Endothelial cell of umbilical vein (primary cell): Measurements from ENCODE around the gene TARDBP.

Experiments
- EZH2 ChIP-seq: IDR thresholded peaks from 2 replicates; pipeline ENCODE4 v1.6.1; 2012; ENCODE audit warnings: borderline replicate concordance, low read depth, mild to moderate bottlenecking, moderate library complexity, low read length, inconsistent platforms; ENCODE audit not compliant: severe bottlenecking
- FOS ChIP-seq: IDR thresholded peaks from 2 replicates; pipeline ENCODE4 v1.6.1; 2011; ENCODE audit warnings: mild to moderate bottlenecking, low read length, moderate library complexity, borderline replicate concordance; ENCODE audit not compliant: insufficient read depth
- GATA2 ChIP-seq: IDR thresholded peaks from 2 replicates; pipeline ENCODE4 v1.7.0; 2011; ENCODE audit warnings: low read depth, mild to moderate bottlenecking, moderate library complexity, mixed read lengths, low read length; ENCODE audit not compliant: insufficient read length, insufficient read depth
- JUN ChIP-seq: IDR thresholded peaks from 2 replicates; pipeline ENCODE4 v1.6.1; 2011; ENCODE audit warnings: borderline replicate concordance, low read depth; ENCODE audit not compliant: insufficient read length, insufficient read depth
- MYC ChIP-seq: IDR thresholded peaks from one replicate; pipeline ENCODE4 v1.6.1; 2011; ENCODE audit warnings: mild to moderate bottlenecking, low read depth, low read length
- POLR2A ChIP-seq: IDR thresholded peaks from 2 replicates; pipeline ENCODE4 v1.6.1; 2012; ENCODE audit warnings: low read depth, mild to moderate bottlenecking, control low read depth, low read length
- POLR2AphosphoS5 ChIP-seq: IDR thresholded peaks from 2 replicates; pipeline ENCODE4 v1.6.1; 2012; ENCODE audit warnings: low read depth, mild to moderate bottlenecking, control low read depth, low read length, moderate library complexity; ENCODE audit not compliant: insufficient read depth
- TF ChIP-seq, protein P1 (sequence below), 2 donors: IDR thresholded peaks; 1 replicate in 1 of 2; 2 replicates in 1 of 2; pipeline ENCODE4 v1.5.1; 2011; ENCODE audit warnings: low read length in 2 of 2, mild to moderate bottlenecking in 2 of 2, moderate library complexity in 2 of 2, control low read depth in 1 of 2, inconsistent platforms in 1 of 2, low read depth in 1 of 2; ENCODE audit not compliant: insufficient read depth in 1 of 2; ENCODE audit errors: extremely low read depth in 1 of 2
- TF ChIP-seq, protein P2 (sequence below): IDR thresholded peaks from 2 replicates; pipeline ENCODE4 v1.6.1; 2011; ENCODE audit not compliant: insufficient read depth, insufficient read length

DNA sequence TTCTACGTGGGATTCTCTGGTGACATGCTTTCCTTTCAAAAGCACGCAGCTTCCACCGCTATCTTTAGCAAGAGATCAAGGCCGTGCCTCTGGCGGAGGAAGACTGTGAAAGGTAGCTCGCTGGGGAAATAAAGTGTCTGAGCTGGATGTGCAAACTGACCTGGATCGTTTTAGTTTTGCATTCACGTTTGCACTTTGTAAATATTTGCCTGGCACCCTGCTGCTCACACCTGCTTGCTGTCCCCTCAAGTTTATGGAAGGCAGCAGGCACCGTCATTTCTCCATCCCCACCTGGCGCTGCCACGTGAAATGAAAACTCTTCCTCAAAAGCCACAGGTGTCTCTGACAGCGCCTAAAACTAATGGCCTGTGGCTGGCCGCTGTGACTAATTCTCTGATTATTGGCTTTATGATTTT, 44.0 kb upstream of the TARDBP start:
- TF ChIP-seq POLR2A (no peak), JUN (no peak), EZH2 (no peak), POLR2AphosphoS5 (no peak), FOS (no peak), GATA2 (no peak), MYC (no peak)
- TF ChIP-seq, protein P1, sequence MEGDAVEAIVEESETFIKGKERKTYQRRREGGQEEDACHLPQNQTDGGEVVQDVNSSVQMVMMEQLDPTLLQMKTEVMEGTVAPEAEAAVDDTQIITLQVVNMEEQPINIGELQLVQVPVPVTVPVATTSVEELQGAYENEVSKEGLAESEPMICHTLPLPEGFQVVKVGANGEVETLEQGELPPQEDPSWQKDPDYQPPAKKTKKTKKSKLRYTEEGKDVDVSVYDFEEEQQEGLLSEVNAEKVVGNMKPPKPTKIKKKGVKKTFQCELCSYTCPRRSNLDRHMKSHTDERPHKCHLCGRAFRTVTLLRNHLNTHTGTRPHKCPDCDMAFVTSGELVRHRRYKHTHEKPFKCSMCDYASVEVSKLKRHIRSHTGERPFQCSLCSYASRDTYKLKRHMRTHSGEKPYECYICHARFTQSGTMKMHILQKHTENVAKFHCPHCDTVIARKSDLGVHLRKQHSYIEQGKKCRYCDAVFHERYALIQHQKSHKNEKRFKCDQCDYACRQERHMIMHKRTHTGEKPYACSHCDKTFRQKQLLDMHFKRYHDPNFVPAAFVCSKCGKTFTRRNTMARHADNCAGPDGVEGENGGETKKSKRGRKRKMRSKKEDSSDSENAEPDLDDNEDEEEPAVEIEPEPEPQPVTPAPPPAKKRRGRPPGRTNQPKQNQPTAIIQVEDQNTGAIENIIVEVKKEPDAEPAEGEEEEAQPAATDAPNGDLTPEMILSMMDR (IDR thresholded peaks at IDR 0.05; ENCODE audit: extremely low read depth in 1 of 2, insufficient read depth in 1 of 2, low read depth in 1 of 2, low read length in 2 of 2) = no peak
- TF ChIP-seq, protein P2, sequence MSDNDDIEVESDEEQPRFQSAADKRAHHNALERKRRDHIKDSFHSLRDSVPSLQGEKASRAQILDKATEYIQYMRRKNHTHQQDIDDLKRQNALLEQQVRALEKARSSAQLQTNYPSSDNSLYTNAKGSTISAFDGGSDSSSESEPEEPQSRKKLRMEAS = no peak
